GM18508 (cell line): Measurements from ENCODE around the gene MYO7B.
"Not testable (repeated sequence)": the region's sequence is repeated elsewhere in the genome, so short reads cannot be mapped to it uniquely, and the experiment has no call there.

Source experiments
- ATAC-seq: cut with Tn5 transposase; IDR thresholded peaks from one replicate; pipeline ENCODE4 v1.9.1; 2021; ENCODE audit warnings: moderate number of reproducible peaks; ENCODE audit not compliant: insufficient read depth, unreplicated experiment

MYO7B gene

DNA sequence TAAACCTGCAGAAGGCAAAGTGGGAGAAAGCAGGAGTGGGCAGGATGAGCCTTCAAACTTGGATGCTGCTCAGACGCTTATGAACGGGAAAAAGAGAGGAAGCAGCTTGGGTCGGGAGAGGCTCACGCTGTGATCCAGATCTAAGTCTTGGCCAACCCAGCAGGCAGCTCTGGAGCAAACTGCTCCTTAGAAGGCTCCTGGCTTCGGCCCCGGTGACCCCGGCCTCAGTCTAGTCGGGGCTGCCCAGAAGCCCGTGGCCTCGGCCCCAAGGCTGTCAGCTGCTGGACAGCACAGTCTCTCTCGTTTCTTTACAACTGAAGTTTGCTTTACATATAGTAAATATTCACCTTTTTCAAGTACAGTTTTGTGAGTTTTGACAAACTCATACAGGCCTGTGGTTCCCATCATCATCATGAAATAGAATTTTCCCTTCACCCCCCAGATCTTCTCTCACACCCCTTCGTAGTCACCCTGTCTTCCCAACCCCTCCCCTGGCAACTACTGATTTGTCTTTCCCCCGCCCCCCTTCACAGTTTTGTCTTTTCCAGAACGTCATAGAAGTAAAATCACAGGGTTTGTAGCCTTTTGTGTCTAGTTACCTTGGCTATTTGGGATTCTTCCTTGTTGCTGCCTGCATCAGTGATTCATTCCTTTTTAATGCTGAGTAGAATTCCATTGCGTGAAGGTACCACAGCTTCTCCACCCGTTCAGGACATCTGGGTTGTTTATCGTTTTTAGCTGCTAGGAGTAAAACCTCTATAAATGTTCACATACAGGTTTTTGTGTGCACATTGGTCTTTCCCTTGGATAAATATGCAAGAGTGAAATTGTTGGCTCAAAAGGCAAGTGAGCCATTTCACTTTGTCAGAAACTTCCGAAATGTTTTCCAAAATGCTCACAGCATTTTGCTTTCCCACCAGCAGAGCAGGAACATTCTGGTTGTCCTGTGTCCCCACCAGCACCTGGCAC is 35.1 kb downstream of the MYO7B start:
- ATAC-seq = no peak

DNA sequence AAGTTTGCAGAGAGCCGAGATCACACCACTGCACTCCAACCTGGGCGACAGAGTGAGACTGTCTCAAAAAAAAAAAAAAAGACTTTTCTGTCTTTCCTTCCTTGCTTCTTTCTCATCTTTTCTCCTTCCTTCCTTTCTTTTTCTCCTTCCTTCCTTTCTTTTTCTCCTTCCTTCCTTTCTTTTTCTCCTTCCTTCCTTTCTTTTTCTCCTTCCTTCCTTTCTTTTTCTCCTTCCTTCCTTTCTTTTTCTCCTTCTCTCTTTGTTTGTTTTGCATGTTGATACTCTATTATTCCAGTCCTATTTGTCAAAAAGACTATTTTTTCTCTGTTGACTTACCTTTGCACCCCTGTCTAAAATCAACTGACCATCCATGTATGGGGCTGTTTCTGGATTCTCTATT is 36.9 kb downstream of the MYO7B start:
- ATAC-seq = not testable (repeated sequence)

DNA sequence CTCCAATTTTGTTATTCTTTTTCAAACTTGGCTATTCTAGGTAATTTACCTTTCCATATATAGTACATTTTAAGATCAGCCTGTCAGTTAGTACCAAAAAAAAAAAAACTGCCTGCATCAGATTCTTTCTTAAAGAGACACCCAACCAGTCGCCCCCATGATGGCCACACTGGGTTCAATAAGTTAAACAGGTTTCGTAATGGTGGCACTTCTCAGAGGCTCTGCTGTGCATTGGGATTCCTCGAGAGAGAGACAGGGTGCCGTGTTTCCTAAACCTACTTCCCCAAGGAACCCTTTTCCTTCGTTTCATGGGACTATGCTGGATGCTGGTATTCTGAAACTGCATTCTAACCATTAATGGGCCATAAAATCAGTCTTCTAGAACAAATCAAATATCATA is 37.4 kb downstream of the MYO7B start:
- ATAC-seq = no peak

DNA sequence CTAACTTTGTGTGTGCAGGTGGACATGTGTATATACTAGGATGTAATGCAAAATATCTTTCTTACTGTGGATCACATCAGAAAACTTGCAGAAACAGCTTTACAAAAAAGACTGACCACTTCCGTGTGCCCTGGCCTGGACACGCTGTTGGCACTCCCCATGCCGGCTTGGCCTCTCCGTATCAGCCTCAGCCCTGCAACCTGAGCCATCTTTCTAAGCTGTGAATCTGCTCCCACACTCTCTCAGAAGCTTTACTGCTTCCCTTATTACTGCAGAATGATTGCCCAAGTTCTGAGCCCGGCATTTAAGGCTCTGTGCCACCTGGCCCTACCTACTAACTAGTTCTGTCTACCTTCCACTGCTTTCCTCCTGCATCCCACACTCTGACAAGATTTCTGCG is 37.8 kb downstream of the MYO7B start:
- ATAC-seq = no peak

DNA sequence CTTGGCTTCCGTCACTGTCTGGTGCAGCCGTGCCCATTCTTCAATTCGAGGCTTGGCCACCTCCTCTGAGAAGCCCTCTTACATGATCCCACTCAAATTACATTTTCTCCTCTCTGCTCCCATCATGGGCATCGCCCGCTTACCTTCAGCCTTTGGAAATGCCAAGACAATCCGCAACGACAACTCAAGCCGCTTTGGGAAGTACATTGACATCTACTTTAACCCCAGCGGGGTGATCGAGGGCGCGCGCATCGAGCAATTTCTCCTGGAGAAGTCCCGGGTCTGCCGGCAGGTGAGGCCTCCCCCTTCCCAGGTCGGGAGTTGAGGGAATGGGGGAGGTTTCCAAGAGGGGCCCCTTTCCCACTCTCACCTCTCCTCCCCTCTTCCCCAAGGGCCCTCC is 38.3 kb downstream of the MYO7B start:
- ATAC-seq = no peak

- ATAC-seq = no peak
These were observed 39.2 kb downstream of the MYO7B start for GRCh38 chr2:127574656-127575055.

DNA sequence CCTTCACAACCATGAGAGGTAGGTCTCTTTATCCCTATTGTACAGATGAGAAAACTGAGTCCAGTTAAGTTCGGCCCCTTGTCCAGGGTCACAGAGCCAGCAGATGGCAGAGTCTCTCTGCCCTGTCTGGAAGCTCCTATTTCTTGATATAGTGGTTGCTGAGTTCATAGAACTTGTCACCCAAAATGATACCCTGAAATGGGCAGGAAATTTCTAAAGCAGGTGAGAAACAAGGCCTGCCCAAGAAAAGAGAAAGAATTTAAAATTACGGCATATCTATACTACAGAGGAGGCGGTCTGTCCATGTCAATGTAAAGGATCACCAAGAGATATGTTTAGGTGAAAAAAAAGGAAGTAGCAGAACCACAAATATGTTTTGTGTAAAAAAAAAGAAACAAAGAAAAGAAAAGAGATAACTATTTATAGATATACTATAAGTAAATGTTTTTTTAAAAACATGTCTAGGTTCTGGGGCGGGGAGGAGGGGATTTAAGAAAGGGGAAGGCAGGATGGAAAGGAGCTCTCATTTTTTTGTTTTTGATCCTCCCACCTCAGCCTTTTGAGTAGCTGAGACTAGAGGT is 39.8 kb downstream of the MYO7B start:
- no peak for ATAC-seq

DNA sequence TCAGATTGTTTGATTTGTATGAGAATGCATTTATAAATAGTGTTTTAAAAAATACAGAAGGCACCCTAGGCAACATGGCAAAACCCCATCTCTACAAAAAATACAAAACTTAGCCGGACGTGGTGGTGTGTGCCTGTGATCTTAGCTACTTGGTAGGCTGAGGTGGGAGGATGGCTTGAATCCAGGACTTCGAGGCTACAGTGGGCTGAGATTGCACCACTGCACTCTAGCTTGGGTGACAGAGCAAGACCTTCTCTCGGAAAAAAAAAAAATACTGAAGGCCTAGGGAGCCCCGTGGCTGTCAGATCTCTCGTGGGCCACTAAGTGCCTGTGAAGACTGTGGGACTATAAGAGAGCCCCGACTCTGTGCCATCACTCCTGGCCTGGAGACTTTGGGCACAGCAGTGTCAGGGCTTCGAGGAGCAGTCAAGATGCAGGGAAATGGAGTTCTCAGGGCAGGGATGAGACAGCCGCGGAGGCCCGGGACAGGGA is 40.5 kb downstream of the MYO7B start:
- no peak for ATAC-seq

DNA sequence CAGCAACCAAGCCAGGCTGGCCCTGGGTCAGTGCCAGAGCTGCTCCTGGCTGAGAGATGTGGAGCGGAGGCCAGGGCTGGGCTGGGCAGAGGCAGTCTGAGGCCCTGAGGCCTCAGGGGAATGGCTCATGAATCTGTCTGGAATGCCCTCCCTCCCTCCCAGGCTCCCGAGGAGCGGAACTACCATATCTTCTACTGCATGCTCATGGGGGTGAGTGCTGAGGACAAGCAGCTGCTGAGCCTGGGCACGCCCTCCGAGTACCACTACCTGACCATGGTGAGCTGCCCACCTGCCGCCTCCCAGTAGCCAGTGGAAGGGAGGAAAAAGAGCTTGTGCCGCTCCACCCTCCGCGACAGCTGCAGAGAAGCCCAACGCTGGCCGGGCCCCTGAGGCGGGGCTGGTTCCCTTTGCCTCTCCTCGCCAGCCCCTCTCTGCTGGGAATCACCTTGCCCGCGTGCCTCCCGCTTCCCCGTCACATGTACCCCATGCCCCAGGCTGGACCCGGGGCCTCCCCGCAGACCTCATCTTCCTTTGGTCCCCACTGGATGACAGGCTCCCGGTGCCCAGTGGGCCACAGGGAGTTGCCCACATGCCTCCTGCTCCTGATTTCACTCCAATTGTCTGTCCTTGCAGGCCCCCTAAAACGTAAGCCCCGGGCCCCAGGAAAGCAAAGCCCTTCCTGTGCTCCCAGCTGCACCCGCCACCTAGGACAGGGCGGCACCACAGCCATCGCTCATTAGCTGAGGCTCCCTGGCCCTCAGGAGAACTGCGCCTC is 41.1 kb downstream of the MYO7B start:
- ATAC-seq = no peak

- ATAC-seq = no peak
These were observed 41.7 kb downstream of the MYO7B start for GRCh38 chr2:127577208-127577475.

DNA sequence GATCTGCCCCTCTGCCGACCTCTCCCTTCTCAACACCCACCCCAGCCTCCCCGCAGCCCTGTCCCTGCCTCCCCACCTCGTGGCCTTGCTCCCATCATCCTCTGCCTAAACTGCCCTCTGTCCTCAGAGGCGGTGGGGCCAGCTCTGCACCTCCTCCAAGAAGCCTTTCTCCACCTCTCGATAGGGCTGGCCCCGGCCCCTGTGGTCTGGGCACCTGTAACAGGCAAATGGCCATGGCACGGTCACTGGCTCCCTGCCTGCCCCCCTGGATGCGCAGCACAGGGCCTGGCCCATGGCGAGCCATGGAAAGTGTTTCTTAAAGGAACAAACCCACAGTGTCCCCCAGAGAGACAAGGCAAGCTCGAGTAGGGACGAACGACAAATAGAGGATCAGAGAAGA is 42.0 kb downstream of the MYO7B start:
- ATAC-seq = no peak

DNA sequence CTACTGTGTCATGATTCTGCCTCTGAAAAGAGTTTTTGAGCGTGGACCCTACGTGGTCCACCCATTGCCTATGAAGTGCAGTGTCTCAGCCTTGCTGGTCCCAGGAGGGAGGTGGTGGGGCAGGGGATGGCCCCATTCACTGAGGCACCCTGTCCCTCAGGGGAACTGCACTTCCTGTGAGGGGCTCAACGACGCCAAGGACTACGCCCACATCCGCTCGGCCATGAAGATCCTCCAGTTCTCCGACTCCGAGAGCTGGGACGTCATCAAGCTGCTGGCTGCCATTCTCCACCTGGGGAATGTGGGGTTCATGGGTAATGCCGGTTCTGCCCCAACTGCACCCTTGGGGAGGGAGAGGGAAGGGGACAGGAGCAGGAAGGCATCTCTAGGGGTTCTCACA is 42.5 kb downstream of the MYO7B start:
- ATAC-seq = no peak

GRCh38 chr2:127578411-127578810 is 42.9 kb downstream of the MYO7B start:
- ATAC-seq = no peak

DNA sequence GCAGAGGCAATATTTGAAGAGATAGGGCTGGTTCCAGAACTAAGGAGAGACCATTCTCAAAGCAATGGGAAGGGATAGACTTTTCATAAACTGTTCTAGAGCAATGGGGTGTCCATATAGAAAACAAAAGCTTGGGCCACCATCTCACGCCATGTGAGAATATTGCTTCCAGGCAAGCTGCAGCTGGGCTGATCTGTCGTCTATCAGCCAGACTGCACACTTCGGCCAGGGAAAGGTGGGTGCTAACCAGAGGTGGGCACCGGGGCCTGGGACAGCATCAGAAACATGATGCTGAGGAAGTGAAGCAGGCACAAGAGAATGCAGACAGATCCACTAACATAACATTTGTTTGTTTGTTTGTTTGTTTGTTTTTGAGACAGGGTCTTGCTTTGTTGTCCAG is 43.7 kb downstream of the MYO7B start:
- ATAC-seq = no peak

- ATAC-seq = no peak
These were observed 44.9 kb downstream of the MYO7B start for GRCh38 chr2:127580167-127581049.

GRCh38 chr2:127581050-127581345 is 45.5 kb downstream of the MYO7B start:
- no peak for ATAC-seq

- ATAC-seq = no peak
These were observed 46.3 kb downstream of the MYO7B start for GRCh38 chr2:127581516-127582490.

- no peak for ATAC-seq
These were observed 47.7 kb downstream of the MYO7B start for GRCh38 chr2:127582863-127583861.
